B cell (primary cell): ENCODE measurements around the gene COG3. TPM values are rescaled to one million over a fixed set of nuclear protein-coding genes. Genes with fewer than 3 reads are reported as not detected.

Experiments
- ATAC-seq: fragments of 200-7000 bp; cut with Tn5 transposase; one replicate; pipeline ENCODE4 v1.10.0; 2021; ENCODE audit warnings: low read depth, mild to moderate bottlenecking, moderate number of reproducible peaks, moderate library complexity
- CTCF ChIA-PET: fragments of 350-600 bp; sonication (Branson Sonifier 250); formaldehyde crosslinking; loops from one replicate; lab custom pipeline; 2021; ENCODE audit warnings: antibody characterized with exemption, inconsistent platforms; lab: Charles Lee
- POLR2A ChIA-PET: fragments of 350-600 bp; sonication (Branson Sonifier 250); formaldehyde crosslinking; loops from one replicate; lab custom pipeline; 2021; ENCODE audit warnings: antibody characterized with exemption; lab: Charles Lee
- DNase-seq: peaks from one replicate; pipeline ENCODE4 v3.0.0; 2013
- H2AFZ ChIP-seq: 2 replicates; pipeline ENCODE4 v1.6.1; 2012; ENCODE audit warnings: mild to moderate bottlenecking, low read depth, low read length; ENCODE audit not compliant: insufficient read depth, poor library complexity, severe bottlenecking
- H3K27ac ChIP-seq, 2 donors: 1 replicate in 1 of 2; 2 replicates in 1 of 2; pipeline ENCODE4 v1.5.1; 2012 to 2013; ENCODE audit warnings: low read length in 2 of 2, mild to moderate bottlenecking in 2 of 2, moderate library complexity in 1 of 2
- H3K27me3 ChIP-seq, 4 experiments: fragments of 200-600 bp in 1 of 4; sonication (generic) in 1 of 4; replicated peaks in 1 of 4; 1 replicate in 2 of 4; 2 replicates in 2 of 4; pipeline versions ENCODE4 v1.6.1 to v1.7.0; 2013 to 2016; ENCODE audit warnings: low read length in 3 of 4, mild to moderate bottlenecking in 2 of 4, mixed read lengths in 1 of 4, moderate library complexity in 1 of 4; ENCODE audit not compliant: insufficient read depth in 4 of 4, control insufficient read depth in 3 of 4; ENCODE audit errors: control extremely low read depth in 1 of 4
- H3K36me3 ChIP-seq, 2 experiments: replicated peaks in 1 of 2; 1 replicate in 1 of 2; 2 replicates in 1 of 2; pipeline versions ENCODE4 v1.6.1 to v1.7.1; 2013; ENCODE audit warnings: low read length in 1 of 2; ENCODE audit not compliant: insufficient read depth in 2 of 2, control insufficient read depth in 1 of 2; ENCODE audit errors: control extremely low read depth in 1 of 2, extremely low read depth in 1 of 2
- H3K4me1 ChIP-seq, 2 donors: fragments of 200-600 bp in 1 of 2; sonication (generic) in 1 of 2; 1 replicate in 1 of 2; 2 replicates in 1 of 2; pipeline versions ENCODE4 v1.5.1 to v1.6.1; 2013 to 2017; ENCODE audit warnings: low read length in 2 of 2; ENCODE audit not compliant: control insufficient read depth in 2 of 2, insufficient read depth in 2 of 2
- H3K4me2 ChIP-seq: replicated peaks from 2 replicates; pipeline ENCODE3; 2012; ENCODE audit warnings: mild to moderate bottlenecking, low read depth, low read length; ENCODE audit not compliant: poor library complexity, severe bottlenecking
- H3K4me3 ChIP-seq, 5 experiments: fragments of 200-600 bp in 1 of 5; sonication (generic) in 1 of 5; 1 replicate in 3 of 5; 2 replicates in 2 of 5; pipeline versions ENCODE4 v1.5.1 to v1.7.0; 2011 to 2016; ENCODE audit warnings: low read length in 4 of 5, mild to moderate bottlenecking in 4 of 5, low read depth in 2 of 5, control low read depth in 1 of 5, moderate library complexity in 1 of 5; ENCODE audit not compliant: insufficient read depth in 1 of 5; ENCODE audit errors: control extremely low read depth in 1 of 5, extremely low read depth in 1 of 5
- H3K79me2 ChIP-seq: fragments of 200-600 bp; sonication (generic); one replicate; pipeline ENCODE4 v1.6.0; 2016; ENCODE audit warnings: low read length; ENCODE audit not compliant: control insufficient read depth, insufficient read depth
- H3K9ac ChIP-seq: fragments of 200-600 bp; sonication (generic); 2 replicates; pipeline ENCODE4 v1.6.1; 2017; ENCODE audit warnings: mild to moderate bottlenecking, low read length, moderate library complexity
- H3K9me3 ChIP-seq, 3 donors: one replicate each; pipeline versions ENCODE4 v1.6.1 to v1.7.1; 2013; ENCODE audit warnings: low read length in 2 of 3; ENCODE audit not compliant: control insufficient read depth in 2 of 3, insufficient read depth in 1 of 3; ENCODE audit errors: control extremely low read depth in 1 of 3
- H4K20me1 ChIP-seq: 2 replicates; pipeline ENCODE4 v1.6.0; 2012; ENCODE audit warnings: mild to moderate bottlenecking, low read length; ENCODE audit not compliant: insufficient read depth, control insufficient read depth, poor library complexity, severe bottlenecking
- H3K27ac Mint-ChIP-seq: one replicate; pipeline ENCODE4 v1.8.0; 2021; ENCODE audit warnings: mixed read lengths
- H3K27me3 Mint-ChIP-seq: one replicate; pipeline ENCODE4 v1.8.0; 2021; ENCODE audit warnings: mixed read lengths
- H3K4me1 Mint-ChIP-seq: one replicate; pipeline ENCODE4 v1.8.0; 2021; ENCODE audit warnings: mixed read lengths
- H3K4me3 Mint-ChIP-seq: one replicate; pipeline ENCODE4 v1.8.0; 2021; ENCODE audit warnings: mixed read lengths
- H3K9me3 Mint-ChIP-seq: one replicate; pipeline ENCODE4 v1.8.0; 2022; ENCODE audit warnings: mixed read lengths; ENCODE audit not compliant: insufficient read depth
- EZH2 ChIP-seq: IDR thresholded peaks from 2 replicates; pipeline ENCODE4 v1.6.1; 2012; ENCODE audit warnings: borderline replicate concordance, low read depth, mild to moderate bottlenecking, moderate library complexity, low read length; ENCODE audit not compliant: insufficient read depth, poor library complexity, severe bottlenecking
- WGBS: methylation state at CpG from one replicate; pipeline ENCODE4 v1.1.5; 2013; ENCODE audit warnings: missing lambda C conversion rate; ENCODE audit not compliant: insufficient coverage; 5-methylcytosine and 5-hydroxymethylcytosine counted together
- intact Hi-C: fragments of 100-400 bp; cut with micrococcal nuclease; formaldehyde crosslinking; loops from one replicate; pipeline ENCODE4 v1.10.0; 2022
- polyA plus RNA-seq: library from polyadenylated mRNA; depleted of rRNA; stranded (reverse); fragments of >200 nt; gene quantifications from 2 replicates; pipeline ENCODE4 v1.2.3, GENCODE V29; 2012
- total RNA-seq, 2 donors: library from RNA; stranded (reverse); fragments of 120-200 nt in 1 of 2; gene quantifications; 1 replicate in 1 of 2; 2 replicates in 1 of 2; pipeline versions ENCODE4 v1.2.3 to v1.2.4, GENCODE V29; 2013 to 2022
- TF ChIP-seq, protein P1 (sequence below): fragments of 200-600 bp; IDR thresholded peaks from one replicate; pipeline ENCODE4 v1.8.0; 2022; ENCODE audit warnings: antibody characterized with exemption, mild to moderate bottlenecking

The COG3 gene
- total and polyA plus RNA-seq, 2 donors (not counting 1 experiment from before 2014, with no cell fraction given) = 29.5 to 37.3 TPM

- Histone ChIP-seq H3K4me3 (no peak overlapping the region), H3K27me3 (no peaks in the 10 kb centered on the region), H3K36me3 (peaks cover 0 to 63% of the 10 kb centered on the region in 2 experiments), H3K9ac (no peak overlapping the region), H3K27ac (no peak overlapping the region), H2AFZ (no peak overlapping the region), H3K9me3 (no peaks in the 10 kb centered on the region), H4K20me1 (no peaks in the 10 kb centered on the region), H3K4me2 (no peak overlapping the region), H3K4me1 (no peaks in the 10 kb centered on the region), H3K79me2 (no peaks in the 10 kb centered on the region)
- no peak overlapping the region for H3K4me3 Mint-ChIP-seq
- ATAC-seq = no peak
- POLR2A ChIA-PET = no interaction called here
- H3K27me3 Mint-ChIP-seq = no peaks in the 10 kb centered on the region
- intact Hi-C loops = no loop called here
- no peak for DNase-seq
- no peak overlapping the region for H3K27ac Mint-ChIP-seq
- WGBS = no CpG with 5 or more reads among the region's 3 CpGs
- no peaks in the 10 kb centered on the region for H3K9me3 Mint-ChIP-seq
- CTCF ChIA-PET = interaction anchor here (0.7 kb wide), 1 partner anchor 20 kb away, joined by 3 read pairs; no protein-coding TSS in a partner anchor
- H3K4me1 Mint-ChIP-seq = no peaks in the 10 kb centered on the region
- no peak for TF ChIP-seq EZH2
- TF ChIP-seq, protein P1, sequence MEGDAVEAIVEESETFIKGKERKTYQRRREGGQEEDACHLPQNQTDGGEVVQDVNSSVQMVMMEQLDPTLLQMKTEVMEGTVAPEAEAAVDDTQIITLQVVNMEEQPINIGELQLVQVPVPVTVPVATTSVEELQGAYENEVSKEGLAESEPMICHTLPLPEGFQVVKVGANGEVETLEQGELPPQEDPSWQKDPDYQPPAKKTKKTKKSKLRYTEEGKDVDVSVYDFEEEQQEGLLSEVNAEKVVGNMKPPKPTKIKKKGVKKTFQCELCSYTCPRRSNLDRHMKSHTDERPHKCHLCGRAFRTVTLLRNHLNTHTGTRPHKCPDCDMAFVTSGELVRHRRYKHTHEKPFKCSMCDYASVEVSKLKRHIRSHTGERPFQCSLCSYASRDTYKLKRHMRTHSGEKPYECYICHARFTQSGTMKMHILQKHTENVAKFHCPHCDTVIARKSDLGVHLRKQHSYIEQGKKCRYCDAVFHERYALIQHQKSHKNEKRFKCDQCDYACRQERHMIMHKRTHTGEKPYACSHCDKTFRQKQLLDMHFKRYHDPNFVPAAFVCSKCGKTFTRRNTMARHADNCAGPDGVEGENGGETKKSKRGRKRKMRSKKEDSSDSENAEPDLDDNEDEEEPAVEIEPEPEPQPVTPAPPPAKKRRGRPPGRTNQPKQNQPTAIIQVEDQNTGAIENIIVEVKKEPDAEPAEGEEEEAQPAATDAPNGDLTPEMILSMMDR = no peak
Observed at GRCh38 chr13:45529758-45530157, 65.0 kb downstream of the COG3 start.

- no peak overlapping the region for H3K27ac Mint-ChIP-seq
- H3K9me3 Mint-ChIP-seq = no peaks in the 10 kb centered on the region
Observed at GRCh38 chr13:45534604-45535003, 69.9 kb downstream of the COG3 start.

More at GRCh38 chr13:45534604-45535003, 69.9 kb downstream of the COG3 start:
- H3K9ac ChIP-seq = no peak overlapping the region
- H3K27ac ChIP-seq = no peak overlapping the region
- Mint-ChIP-seq H3K27me3 (no peaks in the 10 kb centered on the region), H3K4me3 (no peak overlapping the region), H3K4me1 (no peaks in the 10 kb centered on the region)
- no peak overlapping the region for H3K4me3 ChIP-seq
- ChIA-PET CTCF (interaction anchor here (1.4 kb wide), 1 partner anchor 10 kb away, joined by 4 read pairs; no protein-coding TSS in a partner anchor), POLR2A (no interaction called here)
- intact Hi-C loops = no loop called here
- no peaks in the 10 kb centered on the region for H3K4me1 ChIP-seq
- H3K36me3 ChIP-seq = peaks cover 0 to 41% of the 10 kb centered on the region in 2 experiments
- no peaks in the 10 kb centered on the region for H3K9me3 ChIP-seq
- DNase-seq (no peak), ATAC-seq (no peak)
- TF ChIP-seq EZH2 = no peak
- TF ChIP-seq, protein P1 = no peak
- H4K20me1 ChIP-seq = no peaks in the 10 kb centered on the region
- H3K4me2 ChIP-seq = no peak overlapping the region
- H3K79me2 ChIP-seq = no peaks in the 10 kb centered on the region
- no peak overlapping the region for H2AFZ ChIP-seq
- 100% methylated on average over 2 of the region's 9 CpGs for WGBS
- H3K27me3 ChIP-seq = no peaks in the 10 kb centered on the region
